ENCODE data around the gene SLC35G4. TPM values are rescaled to one million over a fixed set of nuclear protein-coding genes. Genes with fewer than 3 reads are reported as not detected.

Gene SLC35G4
- polyA plus RNA-seq, 1 donor (not counting 4 experiments of a cell fraction or from before 2014, with no cell fraction given), result not detected

DNA sequence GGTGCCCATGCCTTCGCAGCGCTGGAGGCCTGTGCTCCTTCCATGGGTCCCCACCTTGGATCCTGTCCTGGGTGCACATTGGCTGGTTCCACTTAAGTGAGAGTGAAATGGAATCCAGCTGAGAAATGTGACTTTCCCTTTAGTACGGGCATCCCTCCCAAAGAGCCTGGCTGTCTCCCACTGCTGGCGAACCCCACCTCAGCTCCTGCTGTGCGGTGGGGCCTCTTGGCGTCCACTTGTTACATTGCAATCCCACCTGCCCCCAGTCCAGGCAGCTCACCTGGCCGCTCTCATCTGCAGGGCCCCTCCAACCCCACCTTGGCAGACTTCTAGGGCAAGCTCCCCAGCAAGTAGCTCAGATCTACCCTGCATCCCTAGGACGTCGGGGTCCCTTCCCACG lies 44.1 kb downstream of the SLC35G4 start:
- dilution Hi-C loops (cut with MboI; ENCODE audit: extremely low pct_ligation_motif_present, low sequenced_read_pairs), result no loop called here
- Histone ChIP-seq H2AFZ (ENCODE audit: control insufficient read depth, low read length) (no peak overlapping the region), H3K27me3 (ENCODE audit: control insufficient read depth, extremely low read depth, insufficient read depth, low read length) (no peaks in the 10 kb centered on the region)

DNA sequence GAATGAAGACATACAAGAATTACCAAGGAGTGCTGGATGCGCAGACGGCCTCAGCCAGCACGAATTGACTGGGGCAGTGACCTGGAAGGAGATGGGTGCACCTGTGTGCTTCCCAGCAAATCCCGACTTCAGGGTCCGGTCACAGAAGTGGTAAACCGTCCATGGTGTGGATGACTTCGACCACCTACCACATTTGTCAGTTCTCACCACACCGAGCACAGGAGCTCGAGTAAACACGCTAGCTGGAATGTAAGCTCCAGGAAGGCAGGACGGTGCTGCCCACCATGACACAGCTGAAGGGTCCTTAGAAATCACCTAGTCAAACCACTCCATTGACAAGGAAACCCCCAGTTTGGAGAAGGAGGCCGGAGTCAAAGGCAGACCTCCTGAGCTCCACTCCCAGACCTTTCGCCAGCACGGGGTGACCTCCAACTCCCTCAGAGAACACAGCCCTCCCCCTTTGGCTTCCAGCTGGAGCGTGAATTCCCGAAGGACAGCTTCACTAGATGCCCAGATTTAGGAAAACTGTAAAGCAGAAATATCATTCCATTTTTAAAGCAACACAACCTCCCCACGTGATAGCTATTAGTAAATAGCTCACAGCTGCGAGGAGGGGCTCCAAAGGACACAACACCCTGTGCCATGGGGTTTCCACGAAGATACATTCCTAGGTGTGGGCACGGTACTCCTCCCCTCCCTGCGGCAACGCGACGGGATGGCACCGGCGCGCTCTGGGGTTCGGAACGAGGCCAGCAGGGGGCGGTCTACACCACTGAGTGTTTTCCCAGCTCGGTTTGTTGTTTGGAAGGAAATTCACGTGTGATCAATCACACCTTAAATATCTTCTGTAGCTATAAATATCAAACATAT lies 45.6 kb downstream of the SLC35G4 start:
- no peaks in the 10 kb centered on the region for H4K20me1 ChIP-seq (ENCODE audit: control insufficient read depth, extremely low read depth, insufficient read depth, low read length)
- no peaks in the 10 kb centered on the region for H3K36me3 ChIP-seq (ENCODE audit: control insufficient read depth in 2 of 2, extremely low read depth in 1 of 2, insufficient read depth in 2 of 2, low read length in 2 of 2)
- no peaks in the 10 kb centered on the region for H3K9me1 ChIP-seq (ENCODE audit: control insufficient read depth, extremely low read depth, insufficient read depth, low read length)
- no peaks in the 10 kb centered on the region for H3K9me3 ChIP-seq (ENCODE audit: control insufficient read depth, low read depth, low read length)
- FAIRE-seq, result peak; percentile 79
- H3K27ac ChIP-seq (ENCODE audit: control insufficient read depth, insufficient read depth, low read length), result no peak overlapping the region
- no peaks in the 10 kb centered on the region for H3K79me2 ChIP-seq (ENCODE audit: control insufficient read depth, insufficient read depth, low read length)
- no peak for DNase-seq (ENCODE audit: low read depth, low spot score)
- dilution Hi-C loops (cut with MboI; ENCODE audit: extremely low pct_ligation_motif_present, low sequenced_read_pairs), result no loop called here
- H3K4me3 ChIP-seq (ENCODE audit: control insufficient read depth in 2 of 3, extremely low read depth in 1 of 3, insufficient read depth in 2 of 3, low read depth in 1 of 3, low read length in 3 of 3), result peak overlapping the region in 2 of 3 experiments; percentile 9 to 11
- TF ChIP-seq EZH2 (IDR thresholded peaks at IDR 0.05; ENCODE audit: low read length), result no peak
- TF ChIP-seq, protein P1, sequence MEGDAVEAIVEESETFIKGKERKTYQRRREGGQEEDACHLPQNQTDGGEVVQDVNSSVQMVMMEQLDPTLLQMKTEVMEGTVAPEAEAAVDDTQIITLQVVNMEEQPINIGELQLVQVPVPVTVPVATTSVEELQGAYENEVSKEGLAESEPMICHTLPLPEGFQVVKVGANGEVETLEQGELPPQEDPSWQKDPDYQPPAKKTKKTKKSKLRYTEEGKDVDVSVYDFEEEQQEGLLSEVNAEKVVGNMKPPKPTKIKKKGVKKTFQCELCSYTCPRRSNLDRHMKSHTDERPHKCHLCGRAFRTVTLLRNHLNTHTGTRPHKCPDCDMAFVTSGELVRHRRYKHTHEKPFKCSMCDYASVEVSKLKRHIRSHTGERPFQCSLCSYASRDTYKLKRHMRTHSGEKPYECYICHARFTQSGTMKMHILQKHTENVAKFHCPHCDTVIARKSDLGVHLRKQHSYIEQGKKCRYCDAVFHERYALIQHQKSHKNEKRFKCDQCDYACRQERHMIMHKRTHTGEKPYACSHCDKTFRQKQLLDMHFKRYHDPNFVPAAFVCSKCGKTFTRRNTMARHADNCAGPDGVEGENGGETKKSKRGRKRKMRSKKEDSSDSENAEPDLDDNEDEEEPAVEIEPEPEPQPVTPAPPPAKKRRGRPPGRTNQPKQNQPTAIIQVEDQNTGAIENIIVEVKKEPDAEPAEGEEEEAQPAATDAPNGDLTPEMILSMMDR (optimal IDR thresholded peaks at IDR 0.05 in 1 of 3, IDR thresholded peaks at IDR 0.05 in 1 of 3, conservative IDR thresholded peaks at IDR 0.05 in 1 of 3; ENCODE audit: extremely low read depth in 1 of 3, insufficient read depth in 2 of 3, low read length in 3 of 3), result peak; percentile 89 to 99 (median 94)
- H3K4me1 ChIP-seq (ENCODE audit: control insufficient read depth, extremely low read depth, insufficient read depth, low read length), result peaks cover 30% of the 10 kb centered on the region
- H3K9ac ChIP-seq (ENCODE audit: control insufficient read depth, extremely low read depth, insufficient read depth, low read length), result no peak overlapping the region
- no peaks in the 10 kb centered on the region for H3K27me3 ChIP-seq (ENCODE audit: control insufficient read depth, extremely low read depth, insufficient read depth, low read length)
- peak overlapping the region; percentile 8 for H2AFZ ChIP-seq (ENCODE audit: control insufficient read depth, low read length)
- H3K4me2 ChIP-seq (ENCODE audit: control insufficient read depth, extremely low read depth, insufficient read depth, low read depth, low read length), result peak overlapping the region; percentile 68

More for the DNA sequence above, 44.1 kb downstream of the SLC35G4 start:
- Histone ChIP-seq H3K4me3 (ENCODE audit: control insufficient read depth in 2 of 3, extremely low read depth in 1 of 3, insufficient read depth in 2 of 3, low read depth in 1 of 3, low read length in 3 of 3) (no peak overlapping the region), H3K79me2 (ENCODE audit: control insufficient read depth, insufficient read depth, low read length) (no peaks in the 10 kb centered on the region), H3K9me3 (ENCODE audit: control insufficient read depth, low read depth, low read length) (no peaks in the 10 kb centered on the region), H3K36me3 (ENCODE audit: control insufficient read depth in 2 of 2, extremely low read depth in 1 of 2, insufficient read depth in 2 of 2, low read length in 2 of 2) (no peaks in the 10 kb centered on the region), H3K4me1 (ENCODE audit: control insufficient read depth, extremely low read depth, insufficient read depth, low read length) (peaks cover 19% of the 10 kb centered on the region), H3K9me1 (ENCODE audit: control insufficient read depth, extremely low read depth, insufficient read depth, low read length) (no peaks in the 10 kb centered on the region), H4K20me1 (ENCODE audit: control insufficient read depth, extremely low read depth, insufficient read depth, low read length) (no peaks in the 10 kb centered on the region), H3K4me2 (ENCODE audit: control insufficient read depth, extremely low read depth, insufficient read depth, low read depth, low read length) (no peak overlapping the region), H3K9ac (ENCODE audit: control insufficient read depth, extremely low read depth, insufficient read depth, low read length) (no peak overlapping the region), H3K27ac (ENCODE audit: control insufficient read depth, insufficient read depth, low read length) (no peak overlapping the region)
- FAIRE-seq, result no peak
- no peak for DNase-seq (ENCODE audit: low read depth, low spot score)
- TF ChIP-seq, protein P1 (optimal IDR thresholded peaks at IDR 0.05 in 1 of 3, IDR thresholded peaks at IDR 0.05 in 1 of 3, conservative IDR thresholded peaks at IDR 0.05 in 1 of 3; ENCODE audit: extremely low read depth in 1 of 3, insufficient read depth in 2 of 3, low read length in 3 of 3), result no peak
- TF ChIP-seq EZH2 (IDR thresholded peaks at IDR 0.05; ENCODE audit: low read length), result no peak

Data from keratinocyte (primary cell).